Ascending aorta (tissue), 2 donors: Measurements from ENCODE around the gene MAGI3. TPM values are rescaled to one million over a fixed set of nuclear protein-coding genes. Genes with fewer than 3 reads are reported as not detected.

Experiments used
- DNase-seq, 2 donors: peaks; one replicate each; pipeline ENCODE4 v3.0.0-alpha.2; 2019; ENCODE audit warnings: low spot score in 2 of 2
- H3K27ac ChIP-seq, 2 donors: fragments of 200-600 bp; sonication (generic); one replicate each; pipeline ENCODE4 v1.5.1; 2016 to 2017; ENCODE audit warnings: mild to moderate bottlenecking in 1 of 2
- H3K27me3 ChIP-seq: fragments of 200-600 bp; sonication (generic); one replicate; pipeline ENCODE4 v1.5.1; 2017
- H3K36me3 ChIP-seq, 2 donors: fragments of 200-600 bp; sonication (generic); one replicate each; pipeline ENCODE4 v1.5.1; 2016
- H3K4me1 ChIP-seq, 2 donors: fragments of 200-600 bp; sonication (generic); one replicate each; pipeline ENCODE4 v1.5.1; 2016 to 2017; ENCODE audit warnings: mild to moderate bottlenecking in 1 of 2
- H3K4me3 ChIP-seq, 2 donors: fragments of 200-600 bp; sonication (generic); one replicate each; pipeline ENCODE4 v1.5.1; 2016 to 2017; ENCODE audit warnings: mild to moderate bottlenecking in 1 of 2
- H3K9me3 ChIP-seq, 2 donors: fragments of 200-600 bp; sonication (generic); one replicate each; pipeline ENCODE4 v1.5.1; 2016
- intact Hi-C: fragments of 100-400 bp; cut with DNase I; formaldehyde crosslinking; loops from one replicate; pipeline ENCODE4 v1.15.1; 2023
- total RNA-seq: library from RNA; depleted of rRNA; stranded (reverse); fragments of >200 nt; gene quantifications from one replicate; pipeline ENCODE4 v1.1.0, GENCODE V29; 2016
- TF ChIP-seq, protein P1 (sequence below), 3 experiments: fragments of 200-600 bp in 2 of 3; fragments of 450-650 bp in 1 of 3; sonication (generic) in 2 of 3; IDR thresholded peaks; one replicate each; pipeline ENCODE4 v1.5.1; 2016 to 2019; ENCODE audit warnings: antibody characterized with exemption in 3 of 3, mild to moderate bottlenecking in 1 of 3, moderate library complexity in 1 of 3

Gene MAGI3
- total RNA-seq, 1 donor from 2014 or later: 14.9 TPM

DNA sequence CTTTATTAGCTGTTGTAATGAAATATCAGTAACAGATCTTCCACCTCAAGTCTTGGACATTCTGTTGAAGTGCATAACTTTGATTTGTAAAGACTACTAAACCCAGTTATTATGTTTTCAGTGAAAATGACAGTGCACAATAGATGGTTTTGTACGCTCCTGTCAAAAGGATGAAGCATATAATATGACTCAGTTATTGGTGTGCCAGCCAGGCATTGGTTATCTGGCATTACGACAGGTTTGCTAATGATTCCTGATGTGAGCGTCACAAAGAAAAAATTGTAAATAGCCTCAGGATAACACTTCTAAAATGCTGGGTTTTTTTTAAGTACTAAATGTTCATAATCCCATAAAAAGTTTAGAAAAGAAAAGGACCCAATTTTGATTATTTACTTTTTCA is 147.9 kb downstream of the MAGI3 start:
- no peaks in the 10 kb centered on the region for H3K4me1 ChIP-seq
- no peak for DNase-seq
- no peak overlapping the region for H3K4me3 ChIP-seq
- no peaks in the 10 kb centered on the region for H3K36me3 ChIP-seq
- no peaks in the 10 kb centered on the region for H3K9me3 ChIP-seq
- no peak overlapping the region for H3K27ac ChIP-seq
- intact Hi-C loops: no loop called here
- TF ChIP-seq, protein P1, sequence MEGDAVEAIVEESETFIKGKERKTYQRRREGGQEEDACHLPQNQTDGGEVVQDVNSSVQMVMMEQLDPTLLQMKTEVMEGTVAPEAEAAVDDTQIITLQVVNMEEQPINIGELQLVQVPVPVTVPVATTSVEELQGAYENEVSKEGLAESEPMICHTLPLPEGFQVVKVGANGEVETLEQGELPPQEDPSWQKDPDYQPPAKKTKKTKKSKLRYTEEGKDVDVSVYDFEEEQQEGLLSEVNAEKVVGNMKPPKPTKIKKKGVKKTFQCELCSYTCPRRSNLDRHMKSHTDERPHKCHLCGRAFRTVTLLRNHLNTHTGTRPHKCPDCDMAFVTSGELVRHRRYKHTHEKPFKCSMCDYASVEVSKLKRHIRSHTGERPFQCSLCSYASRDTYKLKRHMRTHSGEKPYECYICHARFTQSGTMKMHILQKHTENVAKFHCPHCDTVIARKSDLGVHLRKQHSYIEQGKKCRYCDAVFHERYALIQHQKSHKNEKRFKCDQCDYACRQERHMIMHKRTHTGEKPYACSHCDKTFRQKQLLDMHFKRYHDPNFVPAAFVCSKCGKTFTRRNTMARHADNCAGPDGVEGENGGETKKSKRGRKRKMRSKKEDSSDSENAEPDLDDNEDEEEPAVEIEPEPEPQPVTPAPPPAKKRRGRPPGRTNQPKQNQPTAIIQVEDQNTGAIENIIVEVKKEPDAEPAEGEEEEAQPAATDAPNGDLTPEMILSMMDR (IDR thresholded peaks at IDR 0.05): no peak
- no peaks in the 10 kb centered on the region for H3K27me3 ChIP-seq

DNA sequence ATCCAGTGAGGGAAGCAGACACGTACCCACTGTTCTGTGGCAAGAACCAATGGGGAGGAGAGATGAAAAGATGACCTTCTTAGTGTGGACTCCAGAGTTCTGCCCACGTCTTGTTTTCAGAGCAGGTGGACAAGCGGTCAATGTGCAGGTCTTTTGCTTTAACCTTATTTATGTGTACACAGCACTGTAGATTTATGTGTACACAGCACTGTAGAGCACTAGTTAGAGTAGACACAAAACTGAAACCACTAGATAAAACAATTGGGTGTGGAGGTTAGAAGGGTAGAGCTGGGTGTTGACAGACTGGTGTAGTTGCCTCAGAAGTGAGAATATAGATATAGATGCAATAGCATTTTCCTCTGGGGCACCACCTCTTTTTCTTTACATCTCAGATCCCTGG is 150.0 kb downstream of the MAGI3 start:
- intact Hi-C loops: no loop called here
- TF ChIP-seq, protein P1 (IDR thresholded peaks at IDR 0.05): no peak

DNA sequence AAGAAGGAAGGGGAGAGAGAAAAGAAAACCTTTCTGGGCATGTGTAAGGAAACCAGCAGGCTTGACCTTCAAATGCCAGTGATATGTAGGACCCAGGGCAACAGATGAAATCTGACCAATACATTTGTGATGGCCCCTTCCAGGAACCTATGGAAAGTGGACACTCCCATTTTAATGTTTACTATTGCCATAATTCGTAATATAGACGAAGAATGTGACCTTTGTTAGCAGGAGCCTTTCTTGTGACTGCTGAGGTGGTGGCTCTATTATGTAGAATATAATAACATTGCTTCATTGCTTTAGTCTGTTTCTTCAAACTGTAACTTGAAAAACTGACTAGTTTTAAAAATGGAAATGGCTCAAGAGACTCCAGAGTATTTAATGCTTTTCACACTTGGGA is 150.8 kb downstream of the MAGI3 start:
- Histone ChIP-seq H3K36me3 (no peaks in the 10 kb centered on the region), H3K4me3 (no peak overlapping the region), H3K4me1 (no peaks in the 10 kb centered on the region), H3K9me3 (no peaks in the 10 kb centered on the region), H3K27me3 (no peaks in the 10 kb centered on the region), H3K27ac (no peak overlapping the region)
- intact Hi-C loops: no loop called here
- DNase-seq: no peak
- TF ChIP-seq, protein P1 (IDR thresholded peaks at IDR 0.05): no peak

More for the DNA sequence above, 150.0 kb downstream of the MAGI3 start:
- DNase-seq: no peak
- Histone ChIP-seq H3K27ac (no peak overlapping the region), H3K4me3 (no peak overlapping the region), H3K9me3 (no peaks in the 10 kb centered on the region), H3K36me3 (no peaks in the 10 kb centered on the region), H3K27me3 (no peaks in the 10 kb centered on the region), H3K4me1 (no peaks in the 10 kb centered on the region)

DNA sequence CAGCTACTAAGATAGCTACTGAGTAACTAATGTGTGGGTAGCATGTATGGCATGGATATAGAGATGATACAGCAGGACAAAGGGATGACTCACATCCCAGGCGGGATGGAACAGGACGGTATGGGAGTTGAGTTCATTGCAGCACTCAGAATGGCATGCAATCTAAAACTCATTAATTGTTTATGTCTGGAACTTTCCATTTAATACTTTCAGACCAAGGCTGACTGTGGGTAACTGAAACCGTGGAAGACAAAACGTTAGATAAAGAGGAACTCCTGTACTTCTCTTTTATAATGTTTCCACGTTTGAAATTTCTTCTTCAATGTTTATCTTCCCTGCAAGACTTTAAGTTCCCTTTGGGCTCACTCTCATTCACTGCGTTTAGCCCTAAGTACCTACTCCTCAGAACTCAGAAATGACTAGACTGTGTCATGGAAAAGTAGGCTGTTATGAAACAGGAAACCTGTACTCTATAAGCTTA is 151.9 kb downstream of the MAGI3 start:
- H3K27me3 ChIP-seq: no peaks in the 10 kb centered on the region
- H3K4me1 ChIP-seq: no peaks in the 10 kb centered on the region
- no peak for DNase-seq
- no peak overlapping the region for H3K4me3 ChIP-seq
- TF ChIP-seq, protein P1 (IDR thresholded peaks at IDR 0.05): no peak
- H3K36me3 ChIP-seq: no peaks in the 10 kb centered on the region
- no peak overlapping the region for H3K27ac ChIP-seq
- intact Hi-C loops: no loop called here
- no peaks in the 10 kb centered on the region for H3K9me3 ChIP-seq

DNA sequence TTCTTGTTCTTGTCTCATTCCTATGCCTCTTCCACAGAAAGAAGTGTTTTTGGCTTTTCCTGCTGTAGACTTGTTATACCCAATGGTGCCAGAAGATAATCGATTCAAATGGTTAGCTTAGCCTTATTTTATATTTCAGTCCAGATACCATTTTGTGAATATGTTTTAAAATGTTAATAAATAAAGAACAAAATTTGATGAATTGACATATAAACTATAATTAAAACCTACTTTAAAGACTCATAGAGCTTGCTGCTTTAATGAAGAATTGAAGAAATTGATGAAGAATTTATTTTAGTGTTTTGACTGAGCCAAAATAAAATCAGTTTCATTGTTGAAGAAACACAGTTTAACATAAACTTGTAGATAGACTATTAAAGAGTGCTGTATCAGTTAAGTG is 152.8 kb downstream of the MAGI3 start:
- no peak overlapping the region for H3K4me3 ChIP-seq
- no peaks in the 10 kb centered on the region for H3K4me1 ChIP-seq
- H3K27me3 ChIP-seq: no peaks in the 10 kb centered on the region
- no peaks in the 10 kb centered on the region for H3K9me3 ChIP-seq
- TF ChIP-seq, protein P1 (IDR thresholded peaks at IDR 0.05): no peak
- no peak for DNase-seq
- intact Hi-C loops: no loop called here
- no peak overlapping the region for H3K27ac ChIP-seq
- H3K36me3 ChIP-seq: no peaks in the 10 kb centered on the region

DNA sequence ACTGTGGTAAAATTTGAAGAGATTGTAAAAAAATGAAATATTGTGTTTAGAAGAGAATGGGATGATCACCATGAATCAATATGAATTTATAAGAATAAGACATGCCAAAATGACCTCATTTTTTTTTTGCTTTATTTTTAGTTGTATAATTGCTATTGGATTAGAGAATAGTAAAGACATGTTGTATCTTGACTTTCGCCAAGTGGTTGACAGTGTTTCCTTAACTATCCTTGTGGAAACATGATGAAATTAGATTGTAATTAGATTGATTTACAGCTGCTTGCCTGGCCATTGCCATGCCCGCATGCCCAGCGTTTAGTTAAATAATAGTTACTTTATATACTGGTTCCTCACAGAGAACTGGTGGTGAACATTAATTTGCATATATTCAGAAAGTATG is 154.9 kb downstream of the MAGI3 start:
- Histone ChIP-seq H3K36me3 (no peaks in the 10 kb centered on the region), H3K27me3 (no peaks in the 10 kb centered on the region), H3K4me1 (no peaks in the 10 kb centered on the region), H3K4me3 (no peak overlapping the region), H3K9me3 (no peaks in the 10 kb centered on the region), H3K27ac (no peak overlapping the region)
- no peak for DNase-seq
- intact Hi-C loops: no loop called here
- TF ChIP-seq, protein P1 (IDR thresholded peaks at IDR 0.05): no peak
